ENCODE results near the gene ACTR2.
"Not testable (repeated sequence)": the region's sequence is repeated elsewhere in the genome, so short reads cannot be mapped to it uniquely, and the experiment has no call there.

The ACTR2 gene

DNA sequence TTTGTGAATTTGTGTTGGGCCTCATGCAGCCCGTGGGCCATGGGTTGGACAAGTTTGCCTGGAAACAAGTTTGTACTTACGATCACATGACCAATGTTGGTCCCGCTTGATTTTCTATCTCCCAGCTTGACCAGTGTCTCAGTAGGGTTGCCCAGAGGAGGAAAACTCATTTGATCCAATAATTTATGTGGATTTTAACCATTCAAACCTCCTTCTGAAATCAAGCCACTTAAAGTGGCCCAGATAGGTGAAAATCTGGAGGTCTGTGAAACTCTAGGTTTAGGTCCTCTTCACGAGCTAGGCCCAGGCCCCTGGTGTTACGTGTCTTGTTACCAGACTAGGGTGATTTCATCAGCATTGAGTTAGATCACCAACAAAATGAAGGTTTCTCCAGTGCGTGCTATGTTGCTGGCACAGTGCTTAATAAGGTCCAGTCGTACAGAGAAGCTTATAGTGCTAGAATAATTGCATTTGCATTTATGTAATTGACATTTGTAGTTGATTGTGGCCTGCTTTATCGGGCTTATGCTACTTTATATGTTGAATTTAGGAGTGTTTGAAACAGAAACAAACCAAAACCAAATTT is 4.4 kb downstream of the ACTR2 start:
- TF ChIP-seq, protein P1, sequence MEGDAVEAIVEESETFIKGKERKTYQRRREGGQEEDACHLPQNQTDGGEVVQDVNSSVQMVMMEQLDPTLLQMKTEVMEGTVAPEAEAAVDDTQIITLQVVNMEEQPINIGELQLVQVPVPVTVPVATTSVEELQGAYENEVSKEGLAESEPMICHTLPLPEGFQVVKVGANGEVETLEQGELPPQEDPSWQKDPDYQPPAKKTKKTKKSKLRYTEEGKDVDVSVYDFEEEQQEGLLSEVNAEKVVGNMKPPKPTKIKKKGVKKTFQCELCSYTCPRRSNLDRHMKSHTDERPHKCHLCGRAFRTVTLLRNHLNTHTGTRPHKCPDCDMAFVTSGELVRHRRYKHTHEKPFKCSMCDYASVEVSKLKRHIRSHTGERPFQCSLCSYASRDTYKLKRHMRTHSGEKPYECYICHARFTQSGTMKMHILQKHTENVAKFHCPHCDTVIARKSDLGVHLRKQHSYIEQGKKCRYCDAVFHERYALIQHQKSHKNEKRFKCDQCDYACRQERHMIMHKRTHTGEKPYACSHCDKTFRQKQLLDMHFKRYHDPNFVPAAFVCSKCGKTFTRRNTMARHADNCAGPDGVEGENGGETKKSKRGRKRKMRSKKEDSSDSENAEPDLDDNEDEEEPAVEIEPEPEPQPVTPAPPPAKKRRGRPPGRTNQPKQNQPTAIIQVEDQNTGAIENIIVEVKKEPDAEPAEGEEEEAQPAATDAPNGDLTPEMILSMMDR (IDR thresholded peaks at IDR 0.05; ENCODE audit: low read depth, low read length): no peak
- H3K4me3 ChIP-seq (ENCODE audit: low read depth, low read length): peak overlapping the region; percentile 6; the same call in 1 of the 2 replicates

GRCh38 chr2:65232636-65233035 is 5.0 kb downstream of the ACTR2 start:
- TF ChIP-seq, protein P1 (IDR thresholded peaks at IDR 0.05; ENCODE audit: low read depth, low read length): no peak
- no peak overlapping the region for H3K4me3 ChIP-seq (ENCODE audit: low read depth, low read length)

DNA sequence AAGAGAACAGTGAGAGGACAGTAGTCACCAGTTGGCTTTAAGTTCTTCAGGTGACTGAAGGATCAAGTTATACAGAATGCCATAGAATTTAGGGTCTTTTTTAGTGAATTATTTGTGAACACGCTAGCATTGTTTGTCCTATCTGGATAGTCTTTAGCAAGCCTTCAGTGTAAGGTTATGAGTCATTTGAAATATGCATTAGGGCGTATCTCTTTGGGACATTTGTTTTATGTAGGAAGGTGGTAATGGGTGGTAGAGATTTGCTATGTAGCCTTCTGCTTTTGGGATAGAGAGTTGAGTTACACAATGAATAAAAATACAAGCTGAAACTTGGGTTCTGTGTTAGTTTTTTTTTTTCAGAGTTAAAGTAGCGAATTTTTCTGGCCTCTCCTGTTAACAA is 13.0 kb downstream of the ACTR2 start:
- TF ChIP-seq, protein P1 (IDR thresholded peaks at IDR 0.05; ENCODE audit: low read depth, low read length): no peak
- no peak overlapping the region for H3K4me3 ChIP-seq (ENCODE audit: low read depth, low read length)

DNA sequence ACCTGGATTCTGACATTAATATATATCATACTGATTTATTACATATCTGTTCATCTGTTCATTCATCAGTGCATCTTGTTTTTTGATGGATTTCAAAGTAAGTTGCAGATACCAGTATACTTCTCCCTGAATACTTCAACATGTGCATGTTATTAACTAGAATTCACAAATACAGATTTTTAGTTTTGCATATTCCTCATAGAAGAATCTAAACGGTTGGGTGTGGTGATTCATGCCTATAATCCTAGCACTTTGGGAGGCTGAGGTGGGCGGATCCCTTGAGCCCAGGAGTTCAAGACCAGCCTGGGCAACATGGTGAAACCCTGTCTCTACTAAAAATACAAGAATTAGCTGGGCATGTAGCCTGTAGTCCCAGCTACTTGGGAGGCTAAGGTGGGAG is 16.8 kb downstream of the ACTR2 start:
- not testable (repeated sequence) for H3K4me3 ChIP-seq (ENCODE audit: low read depth, low read length)

DNA sequence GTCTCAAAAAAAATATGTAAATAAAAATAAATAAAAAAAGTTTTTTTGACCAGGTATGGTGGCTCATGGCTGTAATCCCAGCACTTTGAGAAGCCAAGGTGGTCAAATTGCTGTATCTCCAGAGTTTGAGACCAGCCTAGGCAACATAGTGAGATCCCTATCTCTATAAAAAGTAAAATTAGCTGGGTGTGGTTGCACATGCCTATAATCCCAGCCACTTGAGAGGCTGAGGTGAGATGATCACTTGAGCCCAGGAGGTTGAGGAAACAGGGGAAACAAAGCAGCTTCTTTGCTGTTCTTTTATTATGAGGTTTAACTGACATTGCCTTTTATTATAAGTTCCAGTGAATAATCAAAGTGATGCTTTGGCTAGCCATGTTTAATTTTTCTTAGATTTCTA is 25.0 kb downstream of the ACTR2 start:
- TF ChIP-seq, protein P1 (IDR thresholded peaks at IDR 0.05; ENCODE audit: low read depth, low read length): no peak
- no peak overlapping the region for H3K4me3 ChIP-seq (ENCODE audit: low read depth, low read length)

GRCh38 chr2:65255356-65255755 is 27.7 kb downstream of the ACTR2 start:
- TF ChIP-seq, protein P1 (IDR thresholded peaks at IDR 0.05; ENCODE audit: low read depth, low read length): no peak
- H3K4me3 ChIP-seq (ENCODE audit: low read depth, low read length): no peak overlapping the region

DNA sequence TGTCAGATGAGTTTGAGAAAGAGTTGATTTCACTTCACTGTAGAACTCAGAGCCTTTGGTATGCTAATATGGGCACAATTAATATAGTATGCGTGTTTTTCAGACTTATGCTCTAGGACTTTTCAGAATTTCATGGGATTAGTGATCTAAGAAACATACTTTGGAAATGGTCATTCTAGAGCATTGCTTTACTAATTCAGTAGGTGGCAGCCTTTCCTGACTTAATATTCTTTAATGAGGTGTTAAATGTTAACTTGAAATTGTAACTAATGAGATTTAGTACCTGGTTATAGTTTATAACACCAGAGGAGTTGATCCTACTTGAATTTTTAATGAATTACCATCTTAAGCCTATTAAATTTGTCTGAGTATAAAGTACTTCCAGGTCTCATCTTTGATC is 28.4 kb downstream of the ACTR2 start:
- TF ChIP-seq, protein P1 (IDR thresholded peaks at IDR 0.05; ENCODE audit: low read depth, low read length): no peak
- H3K4me3 ChIP-seq (ENCODE audit: low read depth, low read length): no peak overlapping the region

GRCh38 chr2:65257866-65258265 is 30.2 kb downstream of the ACTR2 start:
- not testable (repeated sequence) for H3K4me3 ChIP-seq (ENCODE audit: low read depth, low read length)
